ENCODE measurements around the gene B3GLCT. TPM values are rescaled to one million over a fixed set of nuclear protein-coding genes. Genes with fewer than 3 reads are reported as not detected.

Gene B3GLCT
- polyA plus RNA-seq, 1 of the 3 experiments (the other 2 are of a cell fraction), result 2.4 TPM

GRCh38 chr13:31310786-31311185, 111.0 kb downstream of the B3GLCT start:
- DNase-seq, result no peak
- TF ChIP-seq RAD21 (IDR thresholded peaks at IDR 0.05; ENCODE audit: low read length) (no peak), JUND (IDR thresholded peaks at IDR 0.05) (no peak), NRF1 (IDR thresholded peaks at IDR 0.05; ENCODE audit: low read depth, low read length) (no peak), FOSL2 (IDR thresholded peaks at IDR 0.05; ENCODE audit: borderline replicate concordance, low read depth) (no peak), USF1 (IDR thresholded peaks at IDR 0.05; ENCODE audit: borderline replicate concordance, low read depth) (no peak), SMC3 (IDR thresholded peaks at IDR 0.05; ENCODE audit: low read depth, low read length) (no peak), MEF2A (IDR thresholded peaks at IDR 0.05; ENCODE audit: borderline replicate concordance, low read depth) (no peak), FOXJ3 (CRISPR knock-in tag; IDR thresholded peaks at IDR 0.05) (no peak), POLR2AphosphoS5 (IDR thresholded peaks at IDR 0.05; ENCODE audit: low read depth, low read length) (no peak), IRF3 (IDR thresholded peaks at IDR 0.05; ENCODE audit: low read depth, low read length) (no peak)

GRCh38 chr13:31311921-31312320, 112.1 kb downstream of the B3GLCT start:
- no peaks in the 10 kb centered on the region for H4K20me1 ChIP-seq (ENCODE audit: insufficient read depth)
- no peaks in the 10 kb centered on the region for H3K9me3 ChIP-seq
- H3F3A ChIP-seq (replicated peaks; ENCODE audit: insufficient read depth), result no peaks in the 10 kb centered on the region
- H2AFZ ChIP-seq (ENCODE audit: low read depth), result no peak overlapping the region
- H3K27me3 ChIP-seq (ENCODE audit: insufficient read depth), result no peaks in the 10 kb centered on the region
- no peak overlapping the region for H3K4me2 ChIP-seq
- CTCF ChIA-PET, result interaction anchor here (2.7 kb wide), 1 partner anchor 75 kb away, joined by 8 read pairs; no protein-coding TSS in a partner anchor
- 56% methylated on average over 2 of the region's 2 CpGs for WGBS (ENCODE audit: low lambda C conversion rate)
- no peaks in the 10 kb centered on the region for H3K36me3 ChIP-seq (replicated peaks in 1 of 2; ENCODE audit: control insufficient read depth in 1 of 2, insufficient read depth in 2 of 2, low read length in 1 of 2)
- H3K79me2 ChIP-seq (ENCODE audit: insufficient read depth), result no peaks in the 10 kb centered on the region
- H3K4me3 ChIP-seq (ENCODE audit: low read depth in 2 of 2, low read length in 1 of 2), result no peak overlapping the region
- no peak overlapping the region for H3K27ac ChIP-seq (ENCODE audit: low read depth in 2 of 2, low read length in 1 of 2)
- no peaks in the 10 kb centered on the region for H3K9me2 ChIP-seq
- no peak for DNase-seq
- POLR2A ChIA-PET, result no interaction called here
- no peaks in the 10 kb centered on the region for H3K4me1 ChIP-seq (ENCODE audit: control insufficient read depth in 1 of 2, insufficient read depth in 2 of 2, low read depth in 1 of 2, low read length in 1 of 2)
- H3K9ac ChIP-seq, result no peak overlapping the region
- TF ChIP-seq EZH2phosphoT487 (IDR thresholded peaks at IDR 0.05; ENCODE audit: borderline replicate concordance, low read depth), result no peak
- TF ChIP-seq RFX5 (IDR thresholded peaks at IDR 0.05; ENCODE audit: low read length), result no peak
- TF ChIP-seq MEF2A (IDR thresholded peaks at IDR 0.05; ENCODE audit: borderline replicate concordance, low read depth), result no peak
- no peak for TF ChIP-seq MXI1 (IDR thresholded peaks at IDR 0.05; ENCODE audit: low read depth, low read length)
- no peak for TF ChIP-seq ZBTB33 (IDR thresholded peaks at IDR 0.05; ENCODE audit: borderline replicate concordance, low read depth)
- no peak for TF ChIP-seq FOXM1 (IDR thresholded peaks at IDR 0.05; ENCODE audit: low read depth)
- no peak for TF ChIP-seq SIN3A (IDR thresholded peaks at IDR 0.05; ENCODE audit: borderline replicate concordance, low read depth, low read length)
- no peak for TF ChIP-seq FOXJ3 (CRISPR knock-in tag; IDR thresholded peaks at IDR 0.05)

More at GRCh38 chr13:31310786-31311185, 111.0 kb downstream of the B3GLCT start:
- ChIA-PET POLR2A (no interaction called here), CTCF (interaction anchor here (2.7 kb wide), 1 partner anchor 74 kb away, joined by 8 read pairs; no protein-coding TSS in a partner anchor)
- no peak overlapping the region for H3K4me2 ChIP-seq
- H4K20me1 ChIP-seq (ENCODE audit: insufficient read depth), result no peaks in the 10 kb centered on the region
- H2AFZ ChIP-seq (ENCODE audit: low read depth), result no peak overlapping the region
- H3K4me3 ChIP-seq (ENCODE audit: low read depth in 2 of 2, low read length in 1 of 2), result no peak overlapping the region
- H3K27me3 ChIP-seq (ENCODE audit: insufficient read depth), result no peaks in the 10 kb centered on the region
- H3K36me3 ChIP-seq (replicated peaks in 1 of 2; ENCODE audit: control insufficient read depth in 1 of 2, insufficient read depth in 2 of 2, low read length in 1 of 2), result no peaks in the 10 kb centered on the region
- no peaks in the 10 kb centered on the region for H3K9me2 ChIP-seq
- H3K4me1 ChIP-seq (ENCODE audit: control insufficient read depth in 1 of 2, insufficient read depth in 2 of 2, low read depth in 1 of 2, low read length in 1 of 2), result no peaks in the 10 kb centered on the region
- H3K79me2 ChIP-seq (ENCODE audit: insufficient read depth), result no peaks in the 10 kb centered on the region
- H3K9ac ChIP-seq, result no peak overlapping the region
- no peaks in the 10 kb centered on the region for H3K9me3 ChIP-seq
- H3F3A ChIP-seq (replicated peaks; ENCODE audit: insufficient read depth), result no peaks in the 10 kb centered on the region
- 67% methylated on average over 3 of the region's 3 CpGs for WGBS (ENCODE audit: low lambda C conversion rate)
- no peak overlapping the region for H3K27ac ChIP-seq (ENCODE audit: low read depth in 2 of 2, low read length in 1 of 2)
